A673 (cell line): ENCODE data around the gene H1-8.

ENCODE experiments used
- CTCF ChIP-seq: fragments of 300-800, 200-600 bp; sonication (generic); conservative IDR thresholded peaks from 2 replicates; pipeline ENCODE4 v1.5.1; 2017; ENCODE audit warnings: low read depth, mild to moderate bottlenecking, antibody characterized with exemption, low read length, moderate library complexity, mixed read lengths
- EZH2 ChIP-seq: fragments of 200-600 bp; sonication (generic); IDR thresholded peaks from 2 replicates; pipeline ENCODE4 v1.6.1; 2017; ENCODE audit warnings: borderline replicate concordance, low read depth, mild to moderate bottlenecking, mixed read lengths, antibody characterized with exemption, low read length; ENCODE audit not compliant: poor library complexity, severe bottlenecking

GRCh38 chr3:129569856-129570255 is 26.9 kb downstream of the H1-8 start:
- TF ChIP-seq CTCF (no peak), EZH2 (no peak)
